ENCODE measurements around the gene HOXB5.
A peak's percentile ranks its signal among the peaks of the same experiment; 100 is the strongest.

The HOXB5 gene

DNA sequence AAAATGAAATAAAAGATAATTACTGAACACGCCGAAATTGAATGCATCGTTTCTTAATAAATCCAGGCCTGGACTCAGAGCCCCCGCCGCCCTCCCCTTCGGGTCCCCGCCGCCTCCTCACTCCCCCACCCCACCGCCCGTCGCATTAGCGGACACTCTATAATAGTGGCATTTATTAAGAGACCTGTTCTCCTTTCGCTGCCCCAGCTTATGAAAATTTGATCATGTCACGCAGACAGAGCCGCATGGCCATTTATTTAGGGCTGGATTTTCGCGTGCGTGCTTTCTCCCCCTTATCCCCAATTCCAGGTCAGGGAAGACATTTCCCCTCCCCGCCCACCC, 42.4 kb downstream of the HOXB5 start:
- H3K4me3 ChIP-seq, result no peak overlapping the region
- no peaks in the 10 kb centered on the region for H3K36me3 ChIP-seq

DNA sequence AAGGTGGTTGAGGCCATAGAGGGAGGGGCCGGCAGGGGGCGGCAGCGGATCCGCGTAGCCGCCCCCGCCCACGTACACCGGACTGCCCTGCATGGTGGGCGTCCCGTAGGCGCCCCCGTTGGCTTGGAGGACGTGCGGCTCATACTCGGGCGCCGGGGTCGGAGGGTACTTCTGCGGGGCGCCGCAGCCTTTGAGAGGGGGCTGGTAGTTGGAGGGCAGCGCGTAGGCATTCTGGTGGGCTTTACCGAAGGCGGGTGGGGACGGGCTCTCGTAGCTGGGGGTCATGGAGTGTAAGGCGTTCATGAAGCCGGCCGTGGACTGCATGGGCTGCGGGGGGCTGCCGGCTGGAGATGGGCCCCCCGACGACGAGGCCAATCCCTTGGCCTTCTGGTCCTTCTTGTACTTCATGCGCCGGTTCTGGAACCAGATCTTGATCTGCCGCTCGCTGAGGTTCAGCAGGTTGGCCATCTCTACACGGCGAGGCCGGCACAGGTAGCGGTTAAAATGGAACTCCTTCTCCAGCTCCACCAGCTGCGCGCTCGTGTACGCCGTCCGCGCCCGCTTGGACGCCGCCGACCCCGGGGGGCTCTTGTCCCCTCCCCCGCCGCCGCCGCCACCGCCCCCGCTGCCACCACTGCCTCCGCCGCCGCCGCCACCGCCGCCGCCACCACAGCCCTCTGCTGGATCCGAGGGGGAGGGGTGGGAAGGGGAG, 42.9 kb downstream of the HOXB5 start:
- Histone ChIP-seq H3K36me3 (no peaks in the 10 kb centered on the region), H3K4me3 (no peak overlapping the region), H3K9me3 (no peaks in the 10 kb centered on the region), H3K4me1 (peaks cover 0 to 47% (median 18%) of the 10 kb centered on the region in 4 donors), H3K27me3 (no peaks in the 10 kb centered on the region), H3K27ac (no peak overlapping the region)
- DNase-seq, result no peak
- TF ChIP-seq, protein P1, sequence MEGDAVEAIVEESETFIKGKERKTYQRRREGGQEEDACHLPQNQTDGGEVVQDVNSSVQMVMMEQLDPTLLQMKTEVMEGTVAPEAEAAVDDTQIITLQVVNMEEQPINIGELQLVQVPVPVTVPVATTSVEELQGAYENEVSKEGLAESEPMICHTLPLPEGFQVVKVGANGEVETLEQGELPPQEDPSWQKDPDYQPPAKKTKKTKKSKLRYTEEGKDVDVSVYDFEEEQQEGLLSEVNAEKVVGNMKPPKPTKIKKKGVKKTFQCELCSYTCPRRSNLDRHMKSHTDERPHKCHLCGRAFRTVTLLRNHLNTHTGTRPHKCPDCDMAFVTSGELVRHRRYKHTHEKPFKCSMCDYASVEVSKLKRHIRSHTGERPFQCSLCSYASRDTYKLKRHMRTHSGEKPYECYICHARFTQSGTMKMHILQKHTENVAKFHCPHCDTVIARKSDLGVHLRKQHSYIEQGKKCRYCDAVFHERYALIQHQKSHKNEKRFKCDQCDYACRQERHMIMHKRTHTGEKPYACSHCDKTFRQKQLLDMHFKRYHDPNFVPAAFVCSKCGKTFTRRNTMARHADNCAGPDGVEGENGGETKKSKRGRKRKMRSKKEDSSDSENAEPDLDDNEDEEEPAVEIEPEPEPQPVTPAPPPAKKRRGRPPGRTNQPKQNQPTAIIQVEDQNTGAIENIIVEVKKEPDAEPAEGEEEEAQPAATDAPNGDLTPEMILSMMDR (IDR thresholded peaks at IDR 0.05), result no peak
- intact Hi-C loops (cut with DNase I; ENCODE audit: low total_unique reads), result no loop called here

More for the DNA sequence above, 42.4 kb downstream of the HOXB5 start:
- DNase-seq, result no peak
- H3K9me3 ChIP-seq, result no peaks in the 10 kb centered on the region
- intact Hi-C loops (cut with DNase I; ENCODE audit: low total_unique reads), result no loop called here
- no peaks in the 10 kb centered on the region for H3K27me3 ChIP-seq
- TF ChIP-seq, protein P1 (IDR thresholded peaks at IDR 0.05), result no peak
- H3K4me1 ChIP-seq, result peaks cover 0 to 47% (median 16%) of the 10 kb centered on the region in 4 donors
- H3K27ac ChIP-seq, result no peak overlapping the region

DNA sequence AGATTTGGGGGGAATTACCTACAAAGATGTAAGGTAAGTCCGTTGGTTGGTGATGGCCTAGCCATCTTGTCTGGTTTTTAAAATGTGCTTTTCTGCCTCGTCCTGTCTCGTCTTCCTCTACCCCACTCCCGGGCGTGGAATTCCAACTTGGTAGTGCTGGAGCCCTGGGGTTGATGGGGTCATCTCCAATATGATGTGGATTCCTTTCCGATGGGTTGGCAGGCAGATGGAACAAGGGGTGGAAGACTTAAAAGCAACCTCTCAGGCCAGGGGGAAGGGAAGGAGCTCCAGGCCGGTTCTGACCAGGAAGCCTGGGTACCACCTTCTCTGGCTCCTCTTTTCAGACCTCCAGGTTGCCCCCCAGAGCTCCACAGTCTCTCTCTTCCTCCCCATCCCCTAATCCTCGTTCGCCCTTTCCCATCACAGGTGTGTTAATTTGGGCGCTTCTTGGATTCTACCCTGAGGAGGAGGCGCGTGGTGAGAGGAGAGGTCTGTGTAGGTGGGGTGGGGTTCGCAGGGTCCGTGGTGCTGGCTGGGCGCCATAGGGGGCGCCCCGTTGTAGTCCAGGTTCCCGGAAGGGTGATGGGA, 43.6 kb downstream of the HOXB5 start:
- no peaks in the 10 kb centered on the region for H3K9me3 ChIP-seq
- H3K4me3 ChIP-seq, result no peak overlapping the region
- no peak overlapping the region for H3K27ac ChIP-seq
- H3K4me1 ChIP-seq, result peaks cover 0 to 48% (median 20%) of the 10 kb centered on the region in 4 donors
- no peaks in the 10 kb centered on the region for H3K36me3 ChIP-seq
- H3K27me3 ChIP-seq, result no peaks in the 10 kb centered on the region
- TF ChIP-seq, protein P1 (IDR thresholded peaks at IDR 0.05), result no peak
- intact Hi-C loops (cut with DNase I; ENCODE audit: low total_unique reads), result no loop called here
- DNase-seq, result no peak

DNA sequence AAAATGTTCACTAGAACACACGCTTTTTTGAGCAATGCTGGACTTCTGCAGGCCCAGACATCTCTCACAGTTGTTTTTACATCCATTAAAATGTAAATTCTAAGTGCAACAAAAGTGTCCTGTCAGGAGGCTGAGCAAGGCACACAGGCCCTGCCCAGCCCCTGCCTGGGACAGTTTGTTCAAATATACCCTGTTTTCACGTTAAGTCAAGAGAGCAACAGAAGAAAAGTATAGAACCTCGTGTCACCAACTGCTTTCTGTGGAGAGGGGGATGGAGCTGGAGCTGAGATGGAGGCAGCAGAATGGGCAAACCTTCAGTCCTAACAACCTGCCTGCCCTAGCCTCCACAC, 44.3 kb downstream of the HOXB5 start:
- Histone ChIP-seq H3K9me3 (no peaks in the 10 kb centered on the region), H3K27ac (no peak overlapping the region), H3K4me3 (no peak overlapping the region), H3K4me1 (peaks cover 0 to 41% (median 25%) of the 10 kb centered on the region in 4 donors), H3K27me3 (no peaks in the 10 kb centered on the region), H3K36me3 (no peaks in the 10 kb centered on the region)
- TF ChIP-seq, protein P1 (IDR thresholded peaks at IDR 0.05), result no peak
- DNase-seq, result no peak
- intact Hi-C loops (cut with DNase I; ENCODE audit: low total_unique reads), result no loop called here

DNA sequence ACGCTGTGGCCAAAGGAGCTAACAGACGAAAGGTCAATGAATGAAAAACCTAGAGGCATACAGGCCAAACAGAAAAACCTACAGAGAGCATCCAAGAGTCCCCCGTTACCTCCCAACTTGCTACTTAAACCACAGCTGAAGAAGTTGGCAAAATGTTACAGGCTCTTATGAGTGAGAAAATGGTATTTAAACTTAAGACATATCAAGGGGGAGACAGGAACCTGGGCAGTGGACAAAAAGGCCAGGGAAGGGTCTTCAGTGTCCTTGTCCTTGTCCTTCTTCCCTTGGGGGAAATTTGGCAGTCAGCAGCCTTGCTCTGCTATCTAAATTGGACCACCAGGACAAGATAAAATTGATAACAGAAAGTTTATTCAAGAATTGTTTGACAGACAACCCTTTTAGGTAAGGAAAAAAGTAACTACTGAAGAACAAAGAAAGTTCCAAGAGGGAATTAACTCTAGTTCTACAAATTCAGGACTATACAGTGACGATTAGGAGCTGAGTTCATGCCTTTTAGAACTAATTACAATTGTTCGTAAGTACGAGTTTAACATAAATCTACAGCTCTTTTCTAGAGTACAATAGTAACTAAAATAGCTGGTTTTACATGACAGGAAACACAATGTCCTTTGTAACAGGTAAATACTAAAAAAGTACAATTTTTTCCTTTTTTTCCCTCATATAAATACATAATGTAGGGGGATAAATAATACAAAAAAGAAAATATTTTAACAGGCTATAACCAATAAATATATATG, 44.9 kb downstream of the HOXB5 start:
- Histone ChIP-seq H3K36me3 (no peaks in the 10 kb centered on the region), H3K4me3 (peak overlapping the region in 1 of 2 donors; percentile 49), H3K4me1 (peaks cover 0 to 37% (median 26%) of the 10 kb centered on the region in 4 donors), H3K9me3 (no peaks in the 10 kb centered on the region), H3K27ac (peak overlapping the region in 1 of 2 donors; percentile 95), H3K27me3 (no peaks in the 10 kb centered on the region)
- TF ChIP-seq, protein P1 (IDR thresholded peaks at IDR 0.05), result no peak
- intact Hi-C loops (cut with DNase I; ENCODE audit: low total_unique reads), result no loop called here
- no peak for DNase-seq
